AG09319 (cell line): ENCODE data around the gene ATP7B.

ENCODE experiments used
- DNase-seq: peaks from one replicate; pipeline ENCODE4 v3.0.0-alpha.2; 2010; ENCODE audit warnings: low read depth; ENCODE audit errors: extremely low read depth
- TF ChIP-seq, protein P1 (sequence below): IDR thresholded peaks from 2 replicates; pipeline ENCODE4 v1.5.1; 2011; ENCODE audit warnings: low read depth, mild to moderate bottlenecking, inconsistent platforms, low read length, moderate library complexity

ATP7B gene

DNA sequence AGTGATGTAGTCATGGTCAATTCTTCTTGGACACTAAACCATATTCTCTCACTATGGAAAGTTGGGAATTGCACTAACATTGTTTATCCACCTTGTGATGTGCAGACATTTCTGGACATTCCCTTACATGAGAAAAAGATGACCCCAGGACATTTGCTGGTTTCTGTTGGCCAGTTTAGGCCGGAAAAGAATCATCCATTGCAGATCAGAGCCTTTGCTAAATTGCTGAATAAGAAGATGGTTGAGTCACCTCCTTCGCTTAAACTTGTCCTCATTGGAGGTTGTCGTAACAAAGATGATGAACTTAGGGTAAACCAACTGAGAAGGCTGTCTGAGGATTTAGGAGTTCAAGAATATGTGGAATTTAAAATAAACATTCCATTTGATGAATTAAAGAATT, 13.2 kb upstream of the ATP7B start, which contains the start of gene UTP14C:
TSS of gene UTP14C (plus strand) at position 211 of the 400 bp plus-strand sequence. CDS start 4,114 bp downstream, outside the sequence.
- TF ChIP-seq, protein P1, sequence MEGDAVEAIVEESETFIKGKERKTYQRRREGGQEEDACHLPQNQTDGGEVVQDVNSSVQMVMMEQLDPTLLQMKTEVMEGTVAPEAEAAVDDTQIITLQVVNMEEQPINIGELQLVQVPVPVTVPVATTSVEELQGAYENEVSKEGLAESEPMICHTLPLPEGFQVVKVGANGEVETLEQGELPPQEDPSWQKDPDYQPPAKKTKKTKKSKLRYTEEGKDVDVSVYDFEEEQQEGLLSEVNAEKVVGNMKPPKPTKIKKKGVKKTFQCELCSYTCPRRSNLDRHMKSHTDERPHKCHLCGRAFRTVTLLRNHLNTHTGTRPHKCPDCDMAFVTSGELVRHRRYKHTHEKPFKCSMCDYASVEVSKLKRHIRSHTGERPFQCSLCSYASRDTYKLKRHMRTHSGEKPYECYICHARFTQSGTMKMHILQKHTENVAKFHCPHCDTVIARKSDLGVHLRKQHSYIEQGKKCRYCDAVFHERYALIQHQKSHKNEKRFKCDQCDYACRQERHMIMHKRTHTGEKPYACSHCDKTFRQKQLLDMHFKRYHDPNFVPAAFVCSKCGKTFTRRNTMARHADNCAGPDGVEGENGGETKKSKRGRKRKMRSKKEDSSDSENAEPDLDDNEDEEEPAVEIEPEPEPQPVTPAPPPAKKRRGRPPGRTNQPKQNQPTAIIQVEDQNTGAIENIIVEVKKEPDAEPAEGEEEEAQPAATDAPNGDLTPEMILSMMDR: no peak
- DNase-seq: no peak

DNA sequence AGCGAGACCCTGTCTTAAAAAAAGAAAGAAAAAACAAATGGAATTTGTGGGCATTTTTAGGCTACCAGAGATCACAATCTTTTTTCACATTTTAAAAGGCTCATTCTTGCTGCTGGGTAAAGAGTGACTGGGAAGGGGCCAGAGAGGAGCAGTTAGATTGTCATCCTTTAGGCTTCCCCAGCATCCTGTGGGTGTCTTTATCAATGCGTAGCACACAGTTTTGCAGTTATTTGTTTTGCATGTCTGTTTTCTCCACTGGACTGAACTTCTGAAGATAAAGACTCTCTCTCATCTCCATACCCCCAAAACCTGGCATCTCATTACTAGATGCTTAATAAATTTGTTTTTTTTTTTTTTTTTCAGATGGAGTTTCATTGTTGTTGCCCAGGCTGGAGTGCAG, 11.1 kb upstream of the ATP7B start:
- TF ChIP-seq, protein P1: no peak
- DNase-seq: no peak

DNA sequence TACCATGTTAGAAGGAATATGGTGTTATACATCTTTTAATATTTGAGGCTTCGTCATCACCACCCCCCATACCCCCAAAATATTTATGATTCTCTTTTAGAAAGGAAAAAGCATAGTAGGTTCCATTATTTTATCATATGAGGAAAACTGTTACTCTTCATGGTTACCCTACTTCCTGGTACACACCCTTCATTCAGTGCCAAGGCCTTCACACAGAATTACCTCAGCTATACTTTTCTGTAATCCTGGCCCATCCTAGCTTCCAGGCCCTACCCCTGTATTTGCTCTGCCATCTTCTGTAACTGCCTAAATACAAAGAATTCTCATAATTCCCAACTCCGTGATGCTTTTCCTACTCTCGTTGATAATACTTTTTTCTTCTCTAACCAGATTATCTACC, 8.9 kb upstream of the ATP7B start:
- no peak for DNase-seq

DNA sequence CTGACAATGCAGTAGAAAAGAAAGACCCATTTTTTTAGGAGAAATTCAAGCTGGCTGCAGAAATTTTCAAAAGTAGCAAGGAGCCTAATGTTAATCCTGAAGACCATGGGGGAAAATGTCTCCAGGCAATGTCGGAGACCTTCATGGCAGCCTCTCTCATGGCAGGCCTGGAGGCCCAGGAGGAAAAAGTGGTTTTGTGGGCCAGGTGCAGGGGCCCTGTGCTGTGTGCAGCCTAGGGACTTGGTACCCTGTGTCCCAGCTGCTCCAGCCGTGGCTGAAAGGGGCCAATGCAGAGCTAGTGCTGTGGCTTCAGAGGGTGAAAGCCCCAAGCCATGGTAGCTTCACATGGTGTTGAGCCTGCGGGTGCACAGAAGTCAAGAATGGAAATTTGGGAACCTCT, 5.0 kb upstream of the ATP7B start:
- DNase-seq: no peak
- TF ChIP-seq, protein P1: no peak

More for the DNA sequence above, 8.9 kb upstream of the ATP7B start:
- TF ChIP-seq, protein P1: no peak

DNA sequence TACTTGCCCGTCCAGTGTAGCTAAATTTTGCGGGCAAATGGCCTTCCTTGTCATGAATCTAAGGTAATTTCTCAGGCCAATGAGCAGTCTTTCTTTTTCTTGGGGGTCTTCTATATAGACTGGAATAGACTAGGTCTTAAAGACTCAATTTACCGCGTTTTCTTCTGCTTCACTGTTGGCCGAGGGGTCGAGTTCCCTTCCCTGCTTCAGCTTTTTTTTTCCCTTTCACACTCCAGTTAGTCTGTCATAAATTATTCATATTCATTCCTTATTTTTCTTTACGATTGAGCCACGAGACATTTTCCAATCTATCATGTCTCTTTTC, 1.2 kb upstream of the ATP7B start:
- DNase-seq: no peak
- TF ChIP-seq, protein P1: no peak

DNA sequence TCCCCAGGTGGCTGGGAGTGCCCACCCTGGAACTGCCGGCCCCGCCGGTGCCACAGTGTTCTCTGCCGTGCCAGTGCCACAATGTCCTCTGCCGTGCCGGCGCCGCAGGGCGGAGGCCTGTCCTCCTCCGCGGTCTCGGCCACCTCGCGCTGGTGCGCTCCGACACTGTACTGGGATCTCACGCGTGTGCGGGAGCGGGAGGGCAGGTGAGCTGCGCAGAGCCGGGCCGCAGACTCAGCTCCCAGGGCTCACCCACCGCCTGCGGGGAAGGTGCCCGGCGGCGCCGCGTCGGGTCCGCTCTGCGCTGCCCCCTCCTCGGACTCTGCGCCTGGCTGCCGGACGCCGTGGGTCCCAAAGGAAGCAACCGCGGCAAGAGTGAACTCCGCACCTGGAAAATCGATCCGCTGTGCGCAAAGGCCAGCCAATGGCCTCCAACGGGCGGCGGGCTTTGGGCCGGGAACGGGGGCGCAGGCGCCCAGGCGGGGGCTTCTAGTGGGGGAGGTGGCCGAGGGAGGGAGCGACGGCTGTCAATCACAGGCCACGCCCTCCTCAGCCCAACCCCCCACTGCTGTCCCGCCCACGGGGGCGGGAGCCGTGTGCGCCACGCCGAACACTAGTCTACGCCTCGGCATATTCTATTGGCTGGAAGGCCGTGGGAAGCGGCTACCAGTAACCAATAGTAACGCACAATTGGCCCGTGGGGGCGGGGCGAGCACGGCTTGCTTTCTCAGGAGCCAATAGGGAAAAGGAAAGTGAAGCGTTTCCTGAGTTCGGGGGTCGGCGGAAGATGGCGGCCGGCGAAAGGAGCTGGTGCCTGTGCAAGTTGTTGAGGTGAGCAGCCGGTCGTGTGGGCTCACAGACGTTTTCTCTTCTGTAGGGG, 622 bp upstream of the ATP7B start, which contains the start of gene ALG11:
TSS of gene ALG11 (plus strand) at position 767 of the 880 bp plus-strand sequence. CDS start at position 788, 21 bp downstream.
- TF ChIP-seq, protein P1: no peak
- DNase-seq: peak; percentile 93

DNA sequence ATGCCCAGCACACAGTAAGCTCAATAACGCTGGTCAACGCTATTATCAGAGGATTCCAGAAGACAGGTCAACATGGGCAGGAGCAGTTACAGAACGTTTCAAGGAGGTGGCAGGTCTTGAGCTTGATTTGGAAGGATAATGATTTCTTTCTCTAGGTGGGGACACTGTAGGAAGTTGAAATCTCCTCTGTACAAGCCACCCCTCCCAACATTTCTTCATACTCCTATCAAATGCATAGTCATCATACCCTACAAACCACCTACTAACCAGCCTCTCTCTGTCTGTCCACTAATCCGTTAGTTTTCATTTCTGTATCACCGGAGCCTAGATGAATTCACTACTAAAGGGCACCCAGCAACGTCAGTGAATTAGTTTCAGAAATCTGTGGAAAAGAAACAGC, 1.3 kb downstream of the ATP7B start:
- TF ChIP-seq, protein P1: no peak
- no peak for DNase-seq
